Measurements from ENCODE around the gene NELFA. TPM values are rescaled to one million over a fixed set of nuclear protein-coding genes. Genes with fewer than 3 reads are reported as not detected.

NELFA gene
- total and polyA plus RNA-seq, 5 donors from 2014 or later = 20.2 to 50.7 (median 28.0) TPM

DNA sequence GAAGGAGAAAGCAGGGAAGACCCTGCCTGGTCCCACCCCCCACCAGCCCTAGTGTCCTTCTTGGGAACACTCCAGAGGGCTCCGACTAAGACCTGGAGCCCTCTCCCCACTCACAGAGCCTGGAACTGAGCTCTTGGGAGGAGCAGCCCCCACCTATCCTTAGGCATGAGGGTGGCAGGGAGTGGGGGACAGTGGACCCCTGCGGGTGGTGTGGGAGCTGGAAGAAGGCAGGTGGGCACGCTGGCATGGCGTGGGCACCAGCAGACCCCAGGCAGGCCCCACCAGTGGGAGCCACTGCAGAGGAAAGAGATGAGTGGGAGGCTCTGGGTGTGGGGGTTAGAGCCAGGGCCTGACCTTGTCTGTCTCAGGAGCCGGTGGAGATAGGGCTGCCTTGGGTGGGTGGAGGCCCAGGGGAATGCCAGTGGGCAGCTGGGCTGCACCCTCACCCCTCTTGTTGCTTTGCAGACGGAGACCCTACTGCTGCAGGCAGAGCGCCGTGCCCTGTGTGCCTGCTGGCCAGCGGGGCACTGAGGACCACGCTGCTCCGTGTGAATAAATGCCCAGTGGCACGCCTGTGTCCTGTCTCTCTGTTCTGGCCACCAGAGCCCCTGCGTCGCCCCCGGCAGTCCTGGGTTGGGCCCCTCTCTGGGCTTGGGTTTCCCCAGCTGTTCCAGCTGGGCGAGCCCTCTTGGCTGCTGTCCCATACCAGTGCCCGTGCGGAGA, 34.8 kb upstream of the NELFA start:
- H3K27ac ChIP-seq (ENCODE audit: insufficient read depth, low read length, poor library complexity, severe bottlenecking) = no peak overlapping the region
- H3K4me1 ChIP-seq (ENCODE audit: control insufficient read depth, insufficient read depth, low read length, poor library complexity, severe bottlenecking) = peaks cover 22% of the 10 kb centered on the region
- peaks cover 0 to 4% (median 0%) of the 10 kb centered on the region in 7 donors for H3K9me3 Mint-ChIP-seq
- H3K27me3 Mint-ChIP-seq = peaks cover 43% of the 10 kb centered on the region
- H3K4me3 ChIP-seq (ENCODE audit: low read depth, low read length) = no peak overlapping the region
- no peaks in the 10 kb centered on the region for H3K36me3 ChIP-seq (ENCODE audit: control insufficient read depth, insufficient read depth, low read length)
- H3K27me3 ChIP-seq (ENCODE audit: control insufficient read depth, insufficient read depth, low read length) = peaks cover 3% of the 10 kb centered on the region
- DNase-seq = no peak
- ATAC-seq (ENCODE audit: low read depth in 2 of 2) = no peak
- peaks cover 0 to 7% (median 3%) of the 10 kb centered on the region in 4 donors for H3K4me1 Mint-ChIP-seq
- peak overlapping the region; percentile 71 to 81 (median 76) for H3K4me3 Mint-ChIP-seq
- no peaks in the 10 kb centered on the region for H3K36me3 Mint-ChIP-seq
- H3K27ac Mint-ChIP-seq = peak overlapping the region in 1 of 3 donors; percentile 9
- H3K9me3 ChIP-seq (ENCODE audit: control insufficient read depth in 2 of 2, low read length in 2 of 2) = no peaks in the 10 kb centered on the region

DNA sequence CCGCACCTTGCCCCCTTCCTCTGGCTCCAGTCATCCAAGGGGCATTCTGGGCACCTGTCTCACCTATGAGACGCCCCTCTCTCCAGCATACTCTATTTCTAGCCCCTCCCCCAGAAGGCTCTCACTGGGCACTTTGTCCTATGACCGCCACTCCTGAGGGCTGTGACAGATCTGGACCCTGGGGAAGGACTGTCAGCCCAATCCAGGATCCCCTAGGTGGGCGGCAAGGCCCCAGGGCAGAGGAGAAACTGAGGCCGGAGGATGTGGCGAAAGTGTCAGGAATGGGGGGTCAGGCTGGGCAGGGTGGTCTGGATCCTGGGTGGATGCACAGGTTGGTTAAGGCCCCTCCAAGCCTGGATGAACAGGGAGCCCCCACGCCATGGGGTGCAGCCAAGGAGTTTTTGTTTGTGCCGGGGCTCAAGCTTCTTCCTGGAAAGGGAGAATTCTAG, 34.2 kb upstream of the NELFA start:
- Mint-ChIP-seq H3K9me3 (peaks cover 0 to 4% (median 0%) of the 10 kb centered on the region in 7 donors), H3K27me3 (peaks cover 46% of the 10 kb centered on the region), H3K36me3 (no peaks in the 10 kb centered on the region), H3K27ac (no peak overlapping the region), H3K4me1 (peaks cover 0 to 7% (median 3%) of the 10 kb centered on the region in 4 donors), H3K4me3 (peak overlapping the region; percentile 71 to 83 (median 78))
- DNase-seq = no peak
- no peaks in the 10 kb centered on the region for H3K36me3 ChIP-seq (ENCODE audit: control insufficient read depth, insufficient read depth, low read length)
- peaks cover 3% of the 10 kb centered on the region for H3K27me3 ChIP-seq (ENCODE audit: control insufficient read depth, insufficient read depth, low read length)
- H3K27ac ChIP-seq (ENCODE audit: insufficient read depth, low read length, poor library complexity, severe bottlenecking) = no peak overlapping the region
- peaks cover 22% of the 10 kb centered on the region for H3K4me1 ChIP-seq (ENCODE audit: control insufficient read depth, insufficient read depth, low read length, poor library complexity, severe bottlenecking)
- H3K9me3 ChIP-seq (ENCODE audit: control insufficient read depth in 2 of 2, low read length in 2 of 2) = no peaks in the 10 kb centered on the region
- H3K4me3 ChIP-seq (ENCODE audit: low read depth, low read length) = no peak overlapping the region
- ATAC-seq (ENCODE audit: low read depth in 2 of 2) = no peak

- DNase-seq (peak in 2 of 3 donors; percentile 28 to 34), ATAC-seq (ENCODE audit: low read depth in 2 of 2) (peak; percentile 38 to 43)
- Histone ChIP-seq H3K27me3 (ENCODE audit: control insufficient read depth, insufficient read depth, low read length) (peaks cover 4% of the 10 kb centered on the region), H3K36me3 (ENCODE audit: control insufficient read depth, insufficient read depth, low read length) (no peaks in the 10 kb centered on the region), H3K4me1 (ENCODE audit: control insufficient read depth, insufficient read depth, low read length, poor library complexity, severe bottlenecking) (peaks cover 22% of the 10 kb centered on the region), H3K4me3 (ENCODE audit: low read depth, low read length) (no peak overlapping the region), H3K27ac (ENCODE audit: insufficient read depth, low read length, poor library complexity, severe bottlenecking) (no peak overlapping the region), H3K9me3 (ENCODE audit: control insufficient read depth in 2 of 2, low read length in 2 of 2) (no peaks in the 10 kb centered on the region)
- H3K27me3 Mint-ChIP-seq = peaks cover 46% of the 10 kb centered on the region
- H3K4me3 Mint-ChIP-seq = peak overlapping the region; percentile 69 to 83 (median 78)
- H3K36me3 Mint-ChIP-seq = no peaks in the 10 kb centered on the region
- H3K9me3 Mint-ChIP-seq = peaks cover 0 to 4% (median 0%) of the 10 kb centered on the region in 7 donors
- no peak overlapping the region for H3K27ac Mint-ChIP-seq
- peaks cover 0 to 7% (median 3%) of the 10 kb centered on the region in 4 donors for H3K4me1 Mint-ChIP-seq
Measured at GRCh38 chr4:2042204-2042946, 33.6 kb upstream of the NELFA start.

DNA sequence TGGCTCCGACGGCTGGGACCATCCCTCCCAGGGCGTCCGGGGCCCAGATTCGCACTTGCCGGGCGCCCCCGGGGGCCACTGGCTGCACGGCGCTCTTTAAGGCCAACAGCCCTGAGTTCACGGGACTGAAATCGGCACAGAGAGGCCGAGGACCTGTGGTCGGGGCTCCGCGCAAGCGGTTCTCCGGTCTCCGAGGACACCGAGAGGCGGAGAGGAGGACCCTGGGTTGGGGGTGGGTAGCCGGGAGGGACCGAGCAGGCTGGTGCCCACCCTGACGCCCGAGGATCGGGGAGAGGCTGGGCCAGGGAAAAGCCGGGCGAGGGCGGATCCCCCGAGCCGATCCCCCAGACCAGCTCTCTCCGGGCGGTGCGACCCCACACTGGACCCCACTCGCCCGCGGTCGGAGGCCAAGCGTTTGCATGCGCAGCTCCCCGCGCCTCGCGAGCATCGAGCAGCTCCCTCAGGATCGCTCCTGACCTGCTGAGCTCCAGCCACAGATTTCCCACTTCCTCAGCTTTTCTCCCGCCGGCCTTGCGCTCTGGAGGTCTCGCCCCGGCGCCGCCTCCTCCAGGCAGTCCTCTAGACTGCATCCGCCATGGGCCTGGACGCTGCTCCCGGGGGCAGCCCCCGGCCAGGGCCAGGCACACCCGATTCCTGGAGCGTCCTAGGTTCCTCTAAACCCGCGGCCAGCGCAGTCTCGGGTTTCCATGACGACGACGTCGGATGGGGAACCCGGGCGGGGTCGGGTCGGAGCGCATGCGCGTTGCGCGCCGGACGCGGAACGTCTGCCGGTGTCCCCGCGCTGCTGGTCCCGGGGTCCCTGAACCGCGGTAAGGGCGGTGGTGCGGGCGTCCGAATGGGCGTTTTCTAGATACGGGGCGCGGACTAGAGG, 32.7 kb upstream of the NELFA start:
- Histone ChIP-seq H3K36me3 (ENCODE audit: control insufficient read depth, insufficient read depth, low read length) (no peaks in the 10 kb centered on the region), H3K4me1 (ENCODE audit: control insufficient read depth, insufficient read depth, low read length, poor library complexity, severe bottlenecking) (peaks cover 19% of the 10 kb centered on the region), H3K9me3 (ENCODE audit: control insufficient read depth in 2 of 2, low read length in 2 of 2) (no peaks in the 10 kb centered on the region), H3K4me3 (ENCODE audit: low read depth, low read length) (no peak overlapping the region), H3K27ac (ENCODE audit: insufficient read depth, low read length, poor library complexity, severe bottlenecking) (no peak overlapping the region), H3K27me3 (ENCODE audit: control insufficient read depth, insufficient read depth, low read length) (peaks cover 13% of the 10 kb centered on the region)
- no peaks in the 10 kb centered on the region for H3K36me3 Mint-ChIP-seq
- H3K27ac Mint-ChIP-seq = no peak overlapping the region
- peaks cover 51% of the 10 kb centered on the region for H3K27me3 Mint-ChIP-seq
- H3K4me3 Mint-ChIP-seq = peak overlapping the region; percentile 66 to 83 (median 76)
- H3K9me3 Mint-ChIP-seq = peaks cover 0 to 4% (median 0%) of the 10 kb centered on the region in 7 donors
- DNase-seq (peak; percentile 65 to 85 (median 75)), ATAC-seq (ENCODE audit: low read depth in 2 of 2) (peak; percentile 55 to 58)
- H3K4me1 Mint-ChIP-seq = peaks cover 0 to 7% (median 4%) of the 10 kb centered on the region in 4 donors

- Histone ChIP-seq H3K27me3 (ENCODE audit: control insufficient read depth, insufficient read depth, low read length) (peaks cover 13% of the 10 kb centered on the region), H3K27ac (ENCODE audit: insufficient read depth, low read length, poor library complexity, severe bottlenecking) (no peak overlapping the region), H3K4me1 (ENCODE audit: control insufficient read depth, insufficient read depth, low read length, poor library complexity, severe bottlenecking) (peaks cover 19% of the 10 kb centered on the region), H3K36me3 (ENCODE audit: control insufficient read depth, insufficient read depth, low read length) (no peaks in the 10 kb centered on the region), H3K4me3 (ENCODE audit: low read depth, low read length) (no peak overlapping the region), H3K9me3 (ENCODE audit: control insufficient read depth in 2 of 2, low read length in 2 of 2) (no peaks in the 10 kb centered on the region)
- no peak for DNase-seq
- peaks cover 0 to 7% (median 4%) of the 10 kb centered on the region in 4 donors for H3K4me1 Mint-ChIP-seq
- no peak overlapping the region for H3K27ac Mint-ChIP-seq
- no peak for ATAC-seq (ENCODE audit: low read depth in 2 of 2)
- H3K36me3 Mint-ChIP-seq = no peaks in the 10 kb centered on the region
- H3K4me3 Mint-ChIP-seq = peak overlapping the region; percentile 26 to 92 (median 71)
- H3K27me3 Mint-ChIP-seq = peaks cover 47% of the 10 kb centered on the region
- peaks cover 0 to 4% (median 0%) of the 10 kb centered on the region in 7 donors for H3K9me3 Mint-ChIP-seq
Measured at GRCh38 chr4:2040391-2041238, 31.8 kb upstream of the NELFA start.

DNA sequence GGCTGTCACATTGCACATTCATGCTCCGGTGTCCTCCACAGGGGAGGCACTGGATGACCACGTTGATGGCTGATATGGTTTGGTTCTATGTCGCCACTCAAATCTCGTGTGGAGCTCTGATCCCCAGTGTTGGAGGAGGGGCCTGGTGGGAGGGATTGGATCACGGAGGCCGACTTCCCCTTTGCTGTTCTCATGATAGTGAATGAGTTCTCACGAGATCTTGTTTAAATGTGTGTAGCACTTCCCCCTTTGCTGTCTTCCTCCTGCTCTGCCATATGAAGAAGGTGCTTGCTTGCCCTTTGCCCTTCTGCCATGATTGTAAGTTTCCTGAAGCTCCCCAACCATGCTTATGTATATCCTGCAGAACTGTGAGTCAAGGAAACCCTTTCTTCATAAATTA, 28.1 kb upstream of the NELFA start:
- Mint-ChIP-seq H3K27ac (no peak overlapping the region), H3K36me3 (no peaks in the 10 kb centered on the region), H3K4me3 (no peak overlapping the region), H3K4me1 (peaks cover 0 to 6% (median 4%) of the 10 kb centered on the region in 4 donors), H3K9me3 (peaks cover 0 to 5% (median 0%) of the 10 kb centered on the region in 7 donors), H3K27me3 (peaks cover 52% of the 10 kb centered on the region)
- Histone ChIP-seq H3K27ac (ENCODE audit: insufficient read depth, low read length, poor library complexity, severe bottlenecking) (no peak overlapping the region), H3K9me3 (ENCODE audit: control insufficient read depth in 2 of 2, low read length in 2 of 2) (no peaks in the 10 kb centered on the region), H3K36me3 (ENCODE audit: control insufficient read depth, insufficient read depth, low read length) (no peaks in the 10 kb centered on the region), H3K4me1 (ENCODE audit: control insufficient read depth, insufficient read depth, low read length, poor library complexity, severe bottlenecking) (peaks cover 12% of the 10 kb centered on the region), H3K4me3 (ENCODE audit: low read depth, low read length) (no peak overlapping the region), H3K27me3 (ENCODE audit: control insufficient read depth, insufficient read depth, low read length) (peaks cover 13% of the 10 kb centered on the region)
- no peak for DNase-seq
- no peak for ATAC-seq (ENCODE audit: low read depth in 2 of 2)

All from CD4-positive, CD25-positive, alpha-beta regulatory T cell (primary cell).